HFFc6 (cell line): ENCODE data around the gene BRF1. TPM values are rescaled to one million over a fixed set of nuclear protein-coding genes. Genes with fewer than 3 reads are reported as not detected.

ENCODE experiments used
- DNase-seq: peaks from one replicate; pipeline ENCODE4 v3.0.0-alpha.2; 2018
- H3K27ac Mint-ChIP-seq: 2 replicates; pipeline ENCODE4 v1.8.0; 2020; ENCODE audit warnings: mild to moderate bottlenecking, mixed read lengths
- H3K27me3 Mint-ChIP-seq: 2 replicates; pipeline ENCODE4 v1.8.0; 2021; ENCODE audit warnings: mild to moderate bottlenecking, moderate library complexity, mixed read lengths; ENCODE audit not compliant: insufficient read depth
- H3K36me3 Mint-ChIP-seq: 2 replicates; pipeline ENCODE4 v1.8.0; 2021; ENCODE audit warnings: low read depth, mixed read lengths
- H3K4me1 Mint-ChIP-seq: 2 replicates; pipeline ENCODE4 v1.8.0; 2020; ENCODE audit warnings: low read depth, mixed read lengths
- H3K4me3 Mint-ChIP-seq: 2 replicates; pipeline ENCODE4 v1.8.0; 2020; ENCODE audit warnings: mild to moderate bottlenecking, moderate library complexity, mixed read lengths
- H3K9me3 Mint-ChIP-seq: 2 replicates; pipeline ENCODE4 v1.8.0; 2020; ENCODE audit warnings: mild to moderate bottlenecking, mixed read lengths
- total RNA-seq, 6 experiments: library from RNA; stranded (reverse); fragmentation: NEBNext Ultra II Directional; extraction: Animal tissue kit (Norgen Biotek cat#: 25700); gene quantifications; 2 replicates in 1 of 6; 3 replicates in 5 of 6; pipeline ENCODE4 v1.2.3, GENCODE V29; 2021
- TF ChIP-seq, protein P1 (sequence below): fragments of 200-600 bp; sonication (generic); IDR thresholded peaks from 2 replicates; pipeline ENCODE4 v1.5.0; 2021; ENCODE audit warnings: antibody characterized with exemption, mild to moderate bottlenecking

The BRF1 gene
- total RNA-seq, 6 experiments from 2014 or later, result 20.1 to 25.8 (median 21.8) TPM

DNA sequence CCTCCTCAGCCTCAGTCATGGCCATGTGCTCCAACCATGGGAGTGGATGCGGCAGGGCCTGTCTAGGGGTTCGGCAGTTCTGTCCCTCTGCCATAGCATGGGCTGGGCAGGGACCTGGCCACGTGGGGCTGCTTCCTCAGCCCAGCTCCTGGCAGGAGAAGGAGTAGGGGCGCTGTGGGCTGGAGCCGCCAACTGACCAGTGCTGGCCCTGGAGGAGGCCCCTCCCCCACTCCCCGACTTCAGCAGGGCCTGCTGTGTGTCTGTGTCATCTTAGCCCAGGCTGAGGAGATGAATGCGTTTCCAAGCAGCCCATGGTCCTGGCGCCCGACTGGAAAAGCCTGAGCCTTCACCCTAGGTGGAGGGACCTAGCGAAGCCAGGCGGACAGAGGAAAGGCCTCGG, 11.0 kb upstream of the BRF1 start:
- Mint-ChIP-seq H3K36me3 (no peaks in the 10 kb centered on the region), H3K27me3 (no peaks in the 10 kb centered on the region; the same call in 1 of the 2 replicates), H3K4me3 (no peak overlapping the region), H3K9me3 (no peaks in the 10 kb centered on the region), H3K4me1 (peaks cover 20% of the 10 kb centered on the region), H3K27ac (no peak overlapping the region)
- TF ChIP-seq, protein P1, sequence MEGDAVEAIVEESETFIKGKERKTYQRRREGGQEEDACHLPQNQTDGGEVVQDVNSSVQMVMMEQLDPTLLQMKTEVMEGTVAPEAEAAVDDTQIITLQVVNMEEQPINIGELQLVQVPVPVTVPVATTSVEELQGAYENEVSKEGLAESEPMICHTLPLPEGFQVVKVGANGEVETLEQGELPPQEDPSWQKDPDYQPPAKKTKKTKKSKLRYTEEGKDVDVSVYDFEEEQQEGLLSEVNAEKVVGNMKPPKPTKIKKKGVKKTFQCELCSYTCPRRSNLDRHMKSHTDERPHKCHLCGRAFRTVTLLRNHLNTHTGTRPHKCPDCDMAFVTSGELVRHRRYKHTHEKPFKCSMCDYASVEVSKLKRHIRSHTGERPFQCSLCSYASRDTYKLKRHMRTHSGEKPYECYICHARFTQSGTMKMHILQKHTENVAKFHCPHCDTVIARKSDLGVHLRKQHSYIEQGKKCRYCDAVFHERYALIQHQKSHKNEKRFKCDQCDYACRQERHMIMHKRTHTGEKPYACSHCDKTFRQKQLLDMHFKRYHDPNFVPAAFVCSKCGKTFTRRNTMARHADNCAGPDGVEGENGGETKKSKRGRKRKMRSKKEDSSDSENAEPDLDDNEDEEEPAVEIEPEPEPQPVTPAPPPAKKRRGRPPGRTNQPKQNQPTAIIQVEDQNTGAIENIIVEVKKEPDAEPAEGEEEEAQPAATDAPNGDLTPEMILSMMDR, result no peak
- no peak for DNase-seq

DNA sequence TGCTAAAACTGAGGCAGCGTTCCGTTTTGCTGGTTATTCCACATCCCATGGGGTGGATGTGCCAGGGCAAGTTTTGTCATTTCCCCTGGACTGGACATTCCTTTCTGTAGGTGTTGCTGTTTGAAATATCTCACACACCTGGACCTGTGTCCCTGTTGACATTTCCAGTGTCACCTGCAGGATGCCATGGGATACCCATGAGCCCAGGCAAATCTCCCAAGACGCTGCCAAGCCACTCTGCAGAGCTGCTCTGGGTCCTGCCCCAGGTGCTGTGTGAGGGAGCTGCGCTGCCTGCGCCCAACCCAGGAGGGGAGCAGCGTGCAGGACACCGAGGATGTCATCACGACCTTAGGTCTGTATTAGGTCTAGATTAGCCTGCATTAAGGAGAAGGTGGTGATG, 8.6 kb upstream of the BRF1 start:
- Mint-ChIP-seq H3K27ac (no peak overlapping the region), H3K36me3 (no peaks in the 10 kb centered on the region), H3K27me3 (no peaks in the 10 kb centered on the region), H3K9me3 (no peaks in the 10 kb centered on the region), H3K4me1 (0 out of 2 replicates have a peak, but pooled peaks cover 5% of the 10 kb centered on the region), H3K4me3 (no peak overlapping the region)
- no peak for DNase-seq
- TF ChIP-seq, protein P1, result no peak

DNA sequence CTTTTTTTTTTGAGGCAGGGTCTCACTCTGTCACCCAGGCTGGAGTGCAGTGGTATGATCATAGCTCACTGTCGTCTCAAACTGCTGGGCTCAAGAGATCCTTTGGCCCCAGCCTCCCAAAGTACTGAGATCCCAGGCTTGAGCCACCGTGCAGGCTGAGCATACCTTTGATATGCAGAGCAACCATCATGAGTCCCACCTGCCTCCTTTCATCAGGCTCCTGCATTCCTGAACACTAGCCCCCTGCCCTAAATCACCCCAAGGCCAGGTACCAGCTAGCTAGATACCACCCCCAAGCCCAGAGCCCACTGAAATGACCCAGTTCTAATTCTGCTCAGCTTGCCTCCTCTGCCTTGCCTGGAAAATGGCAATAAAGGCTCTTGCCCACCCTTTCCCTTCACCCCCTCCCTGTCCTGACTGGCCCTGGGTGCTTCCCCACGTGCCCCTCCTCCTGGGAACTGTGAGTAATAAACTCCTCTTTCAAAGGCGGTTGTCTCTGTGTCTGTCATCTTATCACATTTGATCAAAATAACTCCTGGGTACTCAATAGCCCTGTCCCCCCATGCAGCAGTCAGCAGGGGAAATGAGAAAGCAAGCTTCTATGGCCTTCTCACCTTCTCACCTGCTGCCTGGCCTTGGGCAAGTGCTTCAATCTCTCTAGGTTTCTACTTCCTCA, 6.4 kb upstream of the BRF1 start:
- Mint-ChIP-seq H3K9me3 (no peaks in the 10 kb centered on the region), H3K4me3 (no peak overlapping the region), H3K27ac (no peak overlapping the region), H3K27me3 (no peaks in the 10 kb centered on the region), H3K36me3 (peaks cover 5% of the 10 kb centered on the region; the same call in 1 of the 2 replicates), H3K4me1 (peaks cover 5% of the 10 kb centered on the region; the same call in 1 of the 2 replicates)
- DNase-seq, result no peak
- TF ChIP-seq, protein P1, result no peak

DNA sequence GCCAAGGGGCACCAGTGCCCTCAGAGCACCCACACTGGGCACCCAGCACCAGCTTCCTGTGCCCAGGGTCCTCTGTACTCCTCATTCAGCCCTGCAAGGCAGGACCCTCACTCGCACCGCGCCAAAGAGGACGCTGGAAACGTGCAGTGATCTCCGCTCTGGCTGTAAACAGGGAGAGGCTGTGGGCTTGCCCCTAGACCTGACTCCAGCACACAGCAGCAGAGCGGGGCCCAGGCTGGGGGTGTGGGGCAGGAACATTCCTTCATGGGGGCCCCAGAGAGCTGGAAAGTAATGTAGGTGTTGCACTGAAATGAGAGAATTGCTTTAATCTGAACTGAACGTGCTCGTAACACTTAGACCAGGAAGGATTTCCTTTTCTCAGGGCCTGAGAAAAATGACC, 5.0 kb upstream of the BRF1 start:
- H3K4me3 Mint-ChIP-seq, result no peak overlapping the region
- TF ChIP-seq, protein P1, result no peak
- no peaks in the 10 kb centered on the region for H3K27me3 Mint-ChIP-seq
- peaks cover 5% of the 10 kb centered on the region; the same call in 1 of the 2 replicates for H3K4me1 Mint-ChIP-seq
- H3K36me3 Mint-ChIP-seq, result peaks cover 5% of the 10 kb centered on the region; the same call in 1 of the 2 replicates
- no peak overlapping the region for H3K27ac Mint-ChIP-seq
- no peaks in the 10 kb centered on the region for H3K9me3 Mint-ChIP-seq
- no peak for DNase-seq

DNA sequence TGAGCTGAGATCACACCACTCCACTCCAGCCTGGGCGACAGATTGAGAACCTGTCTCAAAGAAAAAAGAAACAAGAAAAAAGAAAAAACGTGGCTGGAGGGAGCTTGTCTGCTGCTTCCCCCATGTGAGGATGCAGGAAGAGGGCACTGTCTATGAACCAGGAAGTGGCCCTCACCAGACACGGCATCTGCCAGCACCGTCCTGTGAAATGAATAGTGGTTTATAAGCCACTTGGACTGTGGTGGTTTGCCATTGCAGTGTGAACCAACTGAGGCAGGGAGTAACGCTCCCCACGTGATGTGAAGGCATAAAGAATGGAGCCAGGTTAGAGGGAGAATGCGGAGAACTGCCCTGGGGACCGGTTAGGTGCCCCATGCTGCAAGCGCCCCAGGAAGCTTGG, 4.5 kb upstream of the BRF1 start:
- H3K9me3 Mint-ChIP-seq, result no peaks in the 10 kb centered on the region
- H3K27me3 Mint-ChIP-seq, result no peaks in the 10 kb centered on the region
- no peak overlapping the region for H3K27ac Mint-ChIP-seq
- H3K36me3 Mint-ChIP-seq, result peaks cover 5% of the 10 kb centered on the region; the same call in 1 of the 2 replicates
- H3K4me3 Mint-ChIP-seq, result no peak overlapping the region
- H3K4me1 Mint-ChIP-seq, result peaks cover 5% of the 10 kb centered on the region; the same call in 1 of the 2 replicates
- DNase-seq, result no peak
- TF ChIP-seq, protein P1, result no peak
